IMR-90 (cell line): ENCODE data around the gene OTOGL. TPM values are rescaled to one million over a fixed set of nuclear protein-coding genes. Genes with fewer than 3 reads are reported as not detected.

Experiments used
- ATAC-seq: fragments of 200-7000 bp; cut with Tn5 transposase; 2 replicates; pipeline ENCODE4 v1.9.1; 2020; ENCODE audit warnings: low read depth, mild to moderate bottlenecking, moderate library complexity
- BruUV-seq: library from RNA; stranded (reverse); fragments of 400-500 nt; replicated peaks from 2 replicates; lab custom pipeline; 2021; lab: Mats Ljungman, UMichigan
- CTCF ChIA-PET: fragments of 300-600 bp; formaldehyde crosslinking; extraction: SDS; loops from one replicate; lab custom pipeline; 2021; ENCODE audit warnings: antibody characterized with exemption; lab: Yijun Ruan, JAX
- POLR2A ChIA-PET: fragments of 300-600 bp; sonication (Branson Sonifier 250); formaldehyde crosslinking; loops from one replicate; lab custom pipeline; 2022; ENCODE audit warnings: antibody characterized with exemption; ENCODE audit not compliant: unreplicated experiment; lab: Charles Lee
- DNase-seq: peaks from one replicate; pipeline ENCODE4 v3.0.0; 2013
- H2AFZ ChIP-seq: replicated peaks from 2 replicates; pipeline ENCODE3; 2013; ENCODE audit warnings: low read length, mild to moderate bottlenecking; ENCODE audit not compliant: poor library complexity
- H2AK5ac ChIP-seq: 2 replicates; pipeline ENCODE4 v1.6.1; 2013; ENCODE audit warnings: low read depth, low read length, inconsistent platforms
- H2AK9ac ChIP-seq: replicated peaks from 2 replicates; pipeline ENCODE3; 2013; ENCODE audit warnings: mild to moderate bottlenecking, low read depth, low read length, moderate library complexity; ENCODE audit not compliant: poor library complexity
- H2BK120ac ChIP-seq: 2 replicates; pipeline ENCODE4 v1.6.1; 2013; ENCODE audit warnings: low read depth, low read length, inconsistent platforms
- H2BK15ac ChIP-seq: 3 replicates; pipeline ENCODE4 v1.6.1; 2013; ENCODE audit warnings: low read depth, low read length, inconsistent platforms
- H2BK20ac ChIP-seq: 2 replicates; pipeline ENCODE4 v1.6.1; 2013; ENCODE audit warnings: low read depth, mild to moderate bottlenecking, inconsistent platforms, low read length, moderate library complexity
- H2BK5ac ChIP-seq: 2 replicates; pipeline ENCODE4 v1.6.1; 2013; ENCODE audit warnings: mild to moderate bottlenecking, low read depth, low read length, inconsistent platforms; ENCODE audit not compliant: poor library complexity, severe bottlenecking
- H3K14ac ChIP-seq: replicated peaks from 2 replicates; pipeline ENCODE4 v1.6.1; 2013; ENCODE audit warnings: low read depth, low read length, inconsistent platforms
- H3K18ac ChIP-seq: 2 replicates; pipeline ENCODE4 v1.6.1; 2013; ENCODE audit warnings: low read depth, low read length, control low read depth
- H3K23ac ChIP-seq: 2 replicates; pipeline ENCODE4 v1.6.1; 2013; ENCODE audit warnings: low read depth, low read length, inconsistent platforms
- H3K27ac ChIP-seq: 2 replicates; pipeline ENCODE4 v1.5.1; 2013; ENCODE audit warnings: mild to moderate bottlenecking, control low read depth, low read length; ENCODE audit not compliant: insufficient read depth
- H3K27me3 ChIP-seq: 2 replicates; pipeline ENCODE4 v1.6.1; 2013; ENCODE audit warnings: low read length; ENCODE audit not compliant: control insufficient read depth, insufficient read depth
- H3K36me3 ChIP-seq: 2 replicates; pipeline ENCODE4 v1.6.1; 2013; ENCODE audit warnings: low read length, mixed read lengths; ENCODE audit not compliant: control insufficient read depth, insufficient read depth
- H3K4ac ChIP-seq: 2 replicates; pipeline ENCODE4 v1.6.1; 2013; ENCODE audit warnings: low read depth, low read length, inconsistent platforms
- H3K4me1 ChIP-seq: 2 replicates; pipeline ENCODE4 v1.6.1; 2013; ENCODE audit warnings: low read length, mixed read lengths; ENCODE audit not compliant: control insufficient read depth, insufficient read depth
- H3K4me2 ChIP-seq: 2 replicates; pipeline ENCODE4 v1.6.1; 2013; ENCODE audit warnings: low read depth, mild to moderate bottlenecking, control low read depth, low read length, moderate library complexity
- H3K4me3 ChIP-seq: 2 replicates; pipeline ENCODE4 v1.5.1; 2013; ENCODE audit warnings: low read depth, mild to moderate bottlenecking, control low read depth, low read length, moderate library complexity; ENCODE audit not compliant: insufficient read depth
- H3K56ac ChIP-seq: 2 replicates; pipeline ENCODE4 v1.6.1; 2013; ENCODE audit warnings: low read length, inconsistent platforms; ENCODE audit not compliant: insufficient read depth; ENCODE audit errors: extremely low read depth
- H3K79me1 ChIP-seq, 2 experiments: 2 replicates each; pipeline ENCODE4 v1.6.1; 2013; ENCODE audit warnings: low read length in 2 of 2, inconsistent platforms in 1 of 2, low read depth in 1 of 2
- H3K9ac ChIP-seq: 2 replicates; pipeline ENCODE4 v1.6.1; 2013; ENCODE audit warnings: low read depth, low read length, control low read depth
- H3K9me1 ChIP-seq: 2 replicates; pipeline ENCODE4 v1.6.1; 2013; ENCODE audit warnings: low read length, inconsistent platforms; ENCODE audit not compliant: insufficient read depth
- H3K9me3 ChIP-seq: 2 replicates; pipeline ENCODE4 v1.6.1; 2013; ENCODE audit warnings: low read length; ENCODE audit not compliant: control insufficient read depth, insufficient read depth
- H4K20me1 ChIP-seq: 2 replicates; pipeline ENCODE4 v1.6.1; 2013; ENCODE audit warnings: low read length, inconsistent platforms; ENCODE audit not compliant: insufficient read depth
- H4K5ac ChIP-seq: 2 replicates; pipeline ENCODE4 v1.6.1; 2013; ENCODE audit warnings: mild to moderate bottlenecking, low read depth, low read length, control low read depth
- H4K8ac ChIP-seq, 2 experiments: 2 replicates each; pipeline ENCODE4 v1.6.1; 2013; ENCODE audit warnings: low read depth in 2 of 2, low read length in 2 of 2, control low read depth in 1 of 2, inconsistent platforms in 1 of 2
- H4K91ac ChIP-seq: 2 replicates; pipeline ENCODE4 v1.6.1; 2013; ENCODE audit warnings: low read depth, low read length, inconsistent platforms; ENCODE audit not compliant: insufficient read depth
- CEBPB ChIP-seq: IDR thresholded peaks from 2 replicates; pipeline ENCODE4 v1.6.1; 2012; ENCODE audit warnings: low read depth, low read length, improper control_type of control experiment
- RAD21 ChIP-seq: IDR thresholded peaks from 2 replicates; pipeline ENCODE4 v1.6.1; 2012; ENCODE audit warnings: low read length, improper control_type of control experiment
- SMC3 ChIP-seq: fragments of 150-350 bp; IDR thresholded peaks from 2 replicates; pipeline ENCODE4 v1.6.1; 2016; ENCODE audit warnings: low read depth, mild to moderate bottlenecking, antibody characterized with exemption, low read length, moderate library complexity
- WGBS, 2 experiments: methylation state at CpG; one replicate each; pipeline versions ENCODE4 v1.1.5 to v1.1.7; 2013; ENCODE audit warnings: missing lambda C conversion rate in 2 of 2; ENCODE audit not compliant: insufficient read length in 1 of 2; ENCODE audit errors: extremely low coverage in 2 of 2; 5-methylcytosine and 5-hydroxymethylcytosine counted together
- dilution Hi-C: fragments of 300-500 bp; cut with HindIII; formaldehyde crosslinking; loops from one replicate; pipeline ENCODE4 v1.14.3; 2018; ENCODE audit warnings: low sequenced_read_pairs; ENCODE audit not compliant: unreplicated experiment
- in situ Hi-C: fragments of 300-500 bp; cut with MboI; formaldehyde crosslinking; loops from 3 replicates; pipeline ENCODE4 v1.14.3; 2019; ENCODE audit warnings: low sequenced_read_pairs, inconsistent platforms, mixed read lengths
- intact Hi-C: fragments of 100-400 bp; cut with micrococcal nuclease; formaldehyde crosslinking; loops from 2 replicates; pipeline ENCODE4 v1.10.0; 2022
- polyA plus RNA-seq, 3 experiments: library from polyadenylated mRNA; depleted of rRNA; stranded (reverse); fragments of >200 nt; gene quantifications; 2 replicates each; pipeline ENCODE4 v1.2.3, GENCODE V29; 2012; ENCODE audit warnings: low replicate concordance in 1 of 3
- total RNA-seq: library from RNA; depleted of rRNA; stranded (reverse); fragments of >200 nt; gene quantifications from 2 replicates; pipeline ENCODE4 v1.2.3, GENCODE V29; 2012
- TF ChIP-seq, protein P1 (sequence below): conservative IDR thresholded peaks from 2 replicates; pipeline ENCODE4 v1.5.1; 2012; ENCODE audit warnings: mild to moderate bottlenecking, low read depth, low read length, improper control_type of control experiment
- TF ChIP-seq, protein P2 (sequence below): fragments of 150-350 bp; IDR thresholded peaks from 2 replicates; pipeline ENCODE4 v1.6.1; 2016; ENCODE audit warnings: low read depth, mild to moderate bottlenecking, low read length, moderate library complexity, borderline replicate concordance
- TF ChIP-seq, protein P3 (sequence below): fragments of 150-350 bp; IDR thresholded peaks from 2 replicates; pipeline ENCODE4 v1.6.1; 2017; ENCODE audit warnings: mild to moderate bottlenecking, antibody characterized with exemption, low read length, low read depth

Gene OTOGL
- total and polyA plus RNA-seq, 2 of the 4 experiments (the other 2 are of a cell fraction): 0.10 to 0.18 TPM

DNA sequence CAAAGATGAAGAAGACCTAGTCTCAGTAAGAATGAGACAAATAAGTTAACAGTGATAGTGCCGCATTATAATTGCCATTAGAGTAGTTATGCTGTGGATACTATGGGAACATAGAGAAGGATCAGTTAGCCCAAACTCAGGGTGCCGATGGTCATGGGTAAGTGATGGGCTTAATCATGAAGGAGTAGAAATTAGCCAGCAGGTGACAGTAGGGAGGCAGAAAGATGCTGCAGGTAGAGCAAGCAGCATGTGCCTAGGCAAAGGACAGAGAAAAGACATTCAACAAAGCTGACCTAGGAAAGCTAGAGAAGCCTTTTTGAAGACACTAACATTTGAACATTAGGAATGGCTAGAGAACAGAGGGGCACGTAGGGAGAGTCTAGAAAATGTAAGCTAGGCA lies 314.1 kb downstream of the OTOGL start:
- no TSS peak for BruUV-seq
- Histone ChIP-seq H2BK20ac (peak overlapping the region; percentile 63; the same call in 1 of the 2 replicates), H3K27ac (no peak overlapping the region)

More for the DNA sequence above, 314.1 kb downstream of the OTOGL start:
- peak overlapping the region; percentile 20; the same call in 1 of the 2 replicates for H4K5ac ChIP-seq
- no peak overlapping the region for H3K4me3 ChIP-seq
- H4K91ac ChIP-seq: 0 out of 2 replicates have a peak overlapping the region, but pooled peaks have one; percentile 23
- no peak overlapping the region for H3K4me2 ChIP-seq
- H3K9ac ChIP-seq: no peak overlapping the region
- POLR2A ChIA-PET: no interaction called here
- H2AK5ac ChIP-seq: no peak overlapping the region; the same call in 1 of the 2 replicates
- H3K14ac ChIP-seq: no peak overlapping the region
- in situ Hi-C loops (loop anchor here (10.0 to 25.0 kb wide), 4 partner anchors 191 to 849 kb away; no protein-coding TSS in a partner anchor), dilution Hi-C loops (no loop called here), intact Hi-C loops (loop anchor here (2.0 to 10.0 kb wide), 5 partner anchors 185 to 859 kb away; no protein-coding TSS in a partner anchor)
- H3K9me3 ChIP-seq: no peaks in the 10 kb centered on the region
- 0 out of 2 replicates have a peak overlapping the region, but pooled peaks have one; percentile 24 for H2BK120ac ChIP-seq
- no peak overlapping the region for H2AFZ ChIP-seq
- H2BK5ac ChIP-seq: no peak overlapping the region
- H4K20me1 ChIP-seq: no peaks in the 10 kb centered on the region
- H4K8ac ChIP-seq: peak overlapping the region in 1 of 2 experiments; percentile 11; a peak in 1 of 4 replicates
- no peak overlapping the region for H3K56ac ChIP-seq
- no peaks in the 10 kb centered on the region for H3K79me1 ChIP-seq
- CTCF ChIA-PET: interaction anchor here (0.7 to 1.1 kb wide), 3 partner anchors 9 to 715 kb away, joined by 3 to 5 read pairs (median 3); no protein-coding TSS in a partner anchor
- peak overlapping the region; percentile 26; the same call in 1 of the 2 replicates for H3K4ac ChIP-seq
- no peak overlapping the region for H2BK15ac ChIP-seq
- no peak overlapping the region for H3K23ac ChIP-seq
- ATAC-seq (no peak), DNase-seq (no peak)
- H3K18ac ChIP-seq: peak overlapping the region; percentile 9; the same call in 1 of the 2 replicates
- TF ChIP-seq, protein P1, sequence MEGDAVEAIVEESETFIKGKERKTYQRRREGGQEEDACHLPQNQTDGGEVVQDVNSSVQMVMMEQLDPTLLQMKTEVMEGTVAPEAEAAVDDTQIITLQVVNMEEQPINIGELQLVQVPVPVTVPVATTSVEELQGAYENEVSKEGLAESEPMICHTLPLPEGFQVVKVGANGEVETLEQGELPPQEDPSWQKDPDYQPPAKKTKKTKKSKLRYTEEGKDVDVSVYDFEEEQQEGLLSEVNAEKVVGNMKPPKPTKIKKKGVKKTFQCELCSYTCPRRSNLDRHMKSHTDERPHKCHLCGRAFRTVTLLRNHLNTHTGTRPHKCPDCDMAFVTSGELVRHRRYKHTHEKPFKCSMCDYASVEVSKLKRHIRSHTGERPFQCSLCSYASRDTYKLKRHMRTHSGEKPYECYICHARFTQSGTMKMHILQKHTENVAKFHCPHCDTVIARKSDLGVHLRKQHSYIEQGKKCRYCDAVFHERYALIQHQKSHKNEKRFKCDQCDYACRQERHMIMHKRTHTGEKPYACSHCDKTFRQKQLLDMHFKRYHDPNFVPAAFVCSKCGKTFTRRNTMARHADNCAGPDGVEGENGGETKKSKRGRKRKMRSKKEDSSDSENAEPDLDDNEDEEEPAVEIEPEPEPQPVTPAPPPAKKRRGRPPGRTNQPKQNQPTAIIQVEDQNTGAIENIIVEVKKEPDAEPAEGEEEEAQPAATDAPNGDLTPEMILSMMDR: peak; percentile 32
- TF ChIP-seq, protein P2, sequence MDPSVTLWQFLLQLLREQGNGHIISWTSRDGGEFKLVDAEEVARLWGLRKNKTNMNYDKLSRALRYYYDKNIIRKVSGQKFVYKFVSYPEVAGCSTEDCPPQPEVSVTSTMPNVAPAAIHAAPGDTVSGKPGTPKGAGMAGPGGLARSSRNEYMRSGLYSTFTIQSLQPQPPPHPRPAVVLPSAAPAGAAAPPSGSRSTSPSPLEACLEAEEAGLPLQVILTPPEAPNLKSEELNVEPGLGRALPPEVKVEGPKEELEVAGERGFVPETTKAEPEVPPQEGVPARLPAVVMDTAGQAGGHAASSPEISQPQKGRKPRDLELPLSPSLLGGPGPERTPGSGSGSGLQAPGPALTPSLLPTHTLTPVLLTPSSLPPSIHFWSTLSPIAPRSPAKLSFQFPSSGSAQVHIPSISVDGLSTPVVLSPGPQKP: no peak
- TF ChIP-seq, protein P3, sequence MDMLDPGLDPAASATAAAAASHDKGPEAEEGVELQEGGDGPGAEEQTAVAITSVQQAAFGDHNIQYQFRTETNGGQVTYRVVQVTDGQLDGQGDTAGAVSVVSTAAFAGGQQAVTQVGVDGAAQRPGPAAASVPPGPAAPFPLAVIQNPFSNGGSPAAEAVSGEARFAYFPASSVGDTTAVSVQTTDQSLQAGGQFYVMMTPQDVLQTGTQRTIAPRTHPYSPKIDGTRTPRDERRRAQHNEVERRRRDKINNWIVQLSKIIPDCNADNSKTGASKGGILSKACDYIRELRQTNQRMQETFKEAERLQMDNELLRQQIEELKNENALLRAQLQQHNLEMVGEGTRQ: no peak
- TF ChIP-seq SMC3: no peak
- peak; percentile 34 for TF ChIP-seq RAD21
- no peak for TF ChIP-seq CEBPB
- H3K4me1 ChIP-seq: no peaks in the 10 kb centered on the region
- no peaks in the 10 kb centered on the region for H3K9me1 ChIP-seq
- no peaks in the 10 kb centered on the region for H3K27me3 ChIP-seq
- WGBS, 2 experiments: 100% methylated on average over 1 of the region's 3 CpGs; no CpG with 5 or more reads in 1 of the 2 experiments
- H3K36me3 ChIP-seq: no peaks in the 10 kb centered on the region
- H2AK9ac ChIP-seq: no peak overlapping the region
